Neural cell (in vitro differentiated cells): ENCODE data around the gene DNAL1. TPM values are rescaled to one million over a fixed set of nuclear protein-coding genes. Genes with fewer than 3 reads are reported as not detected.

Source experiments
- H2AFZ ChIP-seq: fragments of 200-600, 300-800 bp; sonication (generic), shearing (Covaris generic); 2 replicates; pipeline ENCODE4 v1.6.0; 2014; ENCODE audit warnings: low read depth, mild to moderate bottlenecking, antibody characterized with exemption, low read length, moderate library complexity
- H3F3A ChIP-seq: fragments of 200-600 bp; shearing (Covaris generic); 2 replicates; pipeline ENCODE4 v1.6.1; 2016; ENCODE audit warnings: mild to moderate bottlenecking, moderate library complexity, mixed read lengths, antibody characterized with exemption, low read length; ENCODE audit not compliant: insufficient read depth, poor library complexity, severe bottlenecking
- H3K27ac ChIP-seq: fragments of 200-600, 300-800 bp; sonication (generic), shearing (Covaris generic); 2 replicates; pipeline ENCODE4 v1.5.1; 2014; ENCODE audit warnings: mild to moderate bottlenecking, low read length, moderate library complexity
- H3K27me3 ChIP-seq: fragments of 300-800, 200-600 bp; sonication (generic), shearing (Covaris generic); 2 replicates; pipeline ENCODE4 v1.6.0; 2014; ENCODE audit warnings: mild to moderate bottlenecking, low read depth, low read length, moderate library complexity; ENCODE audit not compliant: insufficient read depth
- H3K36me3 ChIP-seq: fragments of 300-800, 200-600 bp; sonication (generic), shearing (Covaris generic); 2 replicates; pipeline ENCODE4 v1.5.1; 2014; ENCODE audit warnings: mild to moderate bottlenecking, antibody characterized with exemption, low read length, moderate library complexity; ENCODE audit not compliant: insufficient read depth
- H3K4me2 ChIP-seq: fragments of 300-800, 200-600 bp; sonication (generic), shearing (Covaris generic); 2 replicates; pipeline ENCODE4 v1.6.0; 2014; ENCODE audit warnings: mild to moderate bottlenecking, low read length
- H3K4me3 ChIP-seq: fragments of 300-800, 200-600 bp; sonication (generic), shearing (Covaris generic); 2 replicates; pipeline ENCODE4 v1.5.1; 2014; ENCODE audit warnings: mild to moderate bottlenecking, low read length, moderate library complexity
- H3K79me2 ChIP-seq: fragments of 200-600 bp; shearing (Covaris generic); replicated peaks from 2 replicates; pipeline ENCODE4 v1.6.0; 2014; ENCODE audit warnings: mild to moderate bottlenecking, low read length, moderate library complexity; ENCODE audit not compliant: insufficient read depth
- H3K9ac ChIP-seq: fragments of 300-800, 200-600 bp; sonication (generic), shearing (Covaris generic); 2 replicates; pipeline ENCODE4 v1.6.1; 2016; ENCODE audit warnings: mild to moderate bottlenecking, low read length, mixed read lengths
- H3K9me2 ChIP-seq: fragments of 200-600 bp; shearing (Covaris generic); 2 replicates; pipeline ENCODE4 v1.6.1; 2016; ENCODE audit warnings: mild to moderate bottlenecking, low read length, mixed read lengths; ENCODE audit not compliant: insufficient read depth
- H3K9me3 ChIP-seq: fragments of 200-600, 300-800 bp; sonication (generic), shearing (Covaris generic); 2 replicates; pipeline ENCODE4 v1.6.1; 2016; ENCODE audit warnings: mild to moderate bottlenecking, mixed run types, low read length, moderate library complexity, mixed read lengths
- H4K20me1 ChIP-seq: fragments of 200-600 bp; shearing (Covaris generic); 2 replicates; pipeline ENCODE4 v1.6.1; 2016; ENCODE audit warnings: mild to moderate bottlenecking, mixed run types; ENCODE audit not compliant: insufficient read depth
- CTCF ChIP-seq: fragments of 450-650 bp; IDR thresholded peaks from 2 replicates; pipeline ENCODE4 v1.5.1; 2014; ENCODE audit warnings: antibody characterized with exemption, mild to moderate bottlenecking, moderate library complexity; ENCODE audit not compliant: poor library complexity, severe bottlenecking
- EP300 ChIP-seq: fragments of 450-650 bp; conservative IDR thresholded peaks from 2 replicates; pipeline ENCODE4 v1.6.1; 2014; ENCODE audit warnings: antibody characterized with exemption, mild to moderate bottlenecking, moderate library complexity; ENCODE audit not compliant: poor library complexity, severe bottlenecking
- EZH2 ChIP-seq: fragments of 200-600, 300-800 bp; shearing (Covaris generic), sonication (generic); IDR thresholded peaks from 2 replicates; pipeline ENCODE4 v1.6.1; 2014; ENCODE audit warnings: antibody characterized with exemption, low read length, borderline replicate concordance, mild to moderate bottlenecking; ENCODE audit not compliant: insufficient read depth, poor library complexity, severe bottlenecking
- MXI1 ChIP-seq: fragments of 450-650 bp; conservative IDR thresholded peaks from 2 replicates; pipeline ENCODE4 v1.6.1; 2014; ENCODE audit warnings: antibody characterized with exemption, mild to moderate bottlenecking; ENCODE audit not compliant: poor library complexity, severe bottlenecking
- POLR2AphosphoS5 ChIP-seq: IDR thresholded peaks from 2 replicates; pipeline ENCODE4 v1.6.1; 2012
- RAD21 ChIP-seq: fragments of 450-650 bp; conservative IDR thresholded peaks from 2 replicates; pipeline ENCODE4 v1.6.1; 2014; ENCODE audit warnings: antibody characterized with exemption, mild to moderate bottlenecking, moderate library complexity
- REST ChIP-seq: IDR thresholded peaks from 2 replicates; pipeline ENCODE4 v1.6.1; 2012; ENCODE audit warnings: borderline replicate concordance
- SMC3 ChIP-seq: fragments of 450-650 bp; conservative IDR thresholded peaks from 2 replicates; pipeline ENCODE4 v1.6.1; 2014; ENCODE audit warnings: antibody characterized with exemption, mild to moderate bottlenecking, moderate library complexity; ENCODE audit not compliant: poor library complexity
- TAF1 ChIP-seq: IDR thresholded peaks from 2 replicates; pipeline ENCODE4 v1.6.1; 2012; ENCODE audit warnings: low read depth
- polyA plus RNA-seq: library from polyadenylated mRNA; depleted of rRNA; stranded (reverse); fragments of >200 nt; gene quantifications from 2 replicates; pipeline ENCODE4 v1.2.3, GENCODE V29; 2014

DNAL1 gene
- polyA plus RNA-seq, 1 donor from 2014 or later: 33.4 TPM

- Histone ChIP-seq H3K27me3 (no peaks in the 10 kb centered on the region), H3K9ac (no peak overlapping the region), H3K36me3 (no peaks in the 10 kb centered on the region), H3K9me2 (no peaks in the 10 kb centered on the region), H3K79me2 (no peaks in the 10 kb centered on the region), H3K27ac (no peak overlapping the region), H3F3A (no peaks in the 10 kb centered on the region), H2AFZ (no peak overlapping the region), H4K20me1 (no peaks in the 10 kb centered on the region), H3K9me3 (no peaks in the 10 kb centered on the region), H3K4me2 (no peak overlapping the region), H3K4me3 (no peak overlapping the region)
- TF ChIP-seq TAF1 (no peak), RAD21 (no peak), CTCF (no peak), POLR2AphosphoS5 (no peak), EZH2 (no peak), SMC3 (no peak), REST (no peak), EP300 (no peak), MXI1 (no peak)
These were observed 25.3 kb upstream of the DNAL1 start for GRCh38 chr14:73619524-73619923.

- H3K9ac ChIP-seq: no peak overlapping the region
These were observed 24.5 kb upstream of the DNAL1 start for GRCh38 chr14:73620268-73620667.

GRCh38 chr14:73623504-73624054 lies 21.2 kb upstream of the DNAL1 start:
- Histone ChIP-seq H3K9me2 (no peaks in the 10 kb centered on the region), H3K79me2 (no peaks in the 10 kb centered on the region), H3K4me2 (no peak overlapping the region), H3K9me3 (no peaks in the 10 kb centered on the region), H3K9ac (no peak overlapping the region), H3K36me3 (no peaks in the 10 kb centered on the region), H3F3A (no peaks in the 10 kb centered on the region), H3K4me3 (no peak overlapping the region), H4K20me1 (no peaks in the 10 kb centered on the region), H3K27me3 (no peaks in the 10 kb centered on the region), H2AFZ (no peak overlapping the region), H3K27ac (no peak overlapping the region)
- TF ChIP-seq EP300: no peak
- no peak for TF ChIP-seq MXI1
- no peak for TF ChIP-seq SMC3

More at GRCh38 chr14:73620268-73620667, 24.5 kb upstream of the DNAL1 start:
- Histone ChIP-seq H3K9me2 (no peaks in the 10 kb centered on the region), H2AFZ (no peak overlapping the region), H3K79me2 (no peaks in the 10 kb centered on the region), H3K36me3 (no peaks in the 10 kb centered on the region), H4K20me1 (no peaks in the 10 kb centered on the region), H3K27me3 (no peaks in the 10 kb centered on the region), H3K27ac (no peak overlapping the region), H3K4me3 (no peak overlapping the region), H3F3A (no peaks in the 10 kb centered on the region), H3K4me2 (no peak overlapping the region), H3K9me3 (no peaks in the 10 kb centered on the region)
- no peak for TF ChIP-seq MXI1
